ENCODE data around the gene TCAF1.

GRCh38 chr7:143885951-143886350, 16.0 kb downstream of the TCAF1 start:
- no peak for TF ChIP-seq CTCF (IDR thresholded peaks at IDR 0.05; ENCODE audit: low read length)
- no peak for TF ChIP-seq EZH2 (optimal IDR thresholded peaks at IDR 0.05; ENCODE audit: low read depth, low read length)
- no peak for TF ChIP-seq EZH2phosphoT487 (IDR thresholded peaks at IDR 0.05; ENCODE audit: low read length)
